Bone marrow (tissue), 2 donors: ENCODE data around the gene HNRNPLL.
A peak's percentile ranks its signal among the peaks of the same experiment; 100 is the strongest.
"Not testable (repeated sequence)": the region's sequence is repeated elsewhere in the genome, so short reads cannot be mapped to it uniquely, and the experiment has no call there.

Experiments used
- DNase-seq, 2 donors: peaks; one replicate each; lab custom pipeline; 2025; lab: John Stamatoyannopoulos, UW

HNRNPLL gene

DNA sequence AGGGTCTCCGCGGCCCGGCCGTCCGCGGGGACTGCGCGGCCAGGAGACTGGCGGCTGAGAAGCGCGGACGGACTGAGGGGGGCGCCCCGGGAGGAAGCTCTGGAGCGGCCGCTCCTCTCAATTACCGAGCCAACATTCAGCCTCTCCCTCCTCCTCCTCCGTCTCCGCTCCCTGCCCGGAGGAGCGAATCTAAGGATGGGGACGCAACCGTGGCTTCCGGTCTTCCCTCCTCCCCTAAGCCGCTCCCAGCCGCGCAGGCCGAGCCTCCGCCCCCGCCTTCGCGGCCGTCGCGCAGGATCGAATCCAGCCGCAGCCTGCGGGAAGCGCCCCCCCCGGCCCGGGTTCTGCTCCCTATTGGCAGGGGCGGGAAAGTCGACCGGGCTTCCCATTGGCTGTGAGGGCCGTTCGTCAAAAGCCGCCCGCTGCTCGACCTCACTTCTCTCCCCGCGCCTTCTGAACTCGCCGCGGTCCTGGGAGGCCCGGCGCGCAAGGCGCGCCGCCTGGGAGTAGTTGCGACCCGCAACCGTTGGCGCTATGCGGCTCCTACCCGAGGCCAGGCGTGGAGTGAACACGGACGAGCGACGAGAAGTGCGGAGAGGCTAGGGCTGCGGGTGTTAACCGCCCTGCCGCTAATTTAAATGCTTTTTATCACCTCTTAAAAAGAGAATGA, at the start of gene HNRNPLL:
HNRNPLL (minus strand) TSS at position 197 of the 670 bp plus-strand sequence. CDS start 302 bp downstream, outside the sequence.
- DNase-seq = peak in 1 of 2 donors; percentile 88

DNA sequence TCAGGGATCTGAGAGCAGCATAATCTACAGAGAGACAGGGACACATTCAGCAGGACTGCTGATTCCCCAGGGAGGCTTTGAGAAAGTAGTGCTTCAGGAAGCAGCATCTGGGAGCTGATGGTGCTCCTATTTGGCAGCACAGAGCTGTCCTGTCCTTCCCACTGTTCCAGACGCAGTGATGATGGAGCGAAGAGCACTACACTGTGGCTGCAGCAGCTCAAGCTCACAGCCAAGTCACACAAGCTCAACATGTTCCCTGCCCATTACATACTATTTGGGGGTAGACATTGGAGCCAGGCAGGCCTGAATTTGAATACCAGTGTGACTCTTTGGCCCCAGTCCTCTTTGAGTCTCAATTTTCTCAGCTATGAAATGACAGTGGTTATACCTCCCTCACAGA, 48.0 kb upstream of the HNRNPLL start:
- DNase-seq = no peak

DNA sequence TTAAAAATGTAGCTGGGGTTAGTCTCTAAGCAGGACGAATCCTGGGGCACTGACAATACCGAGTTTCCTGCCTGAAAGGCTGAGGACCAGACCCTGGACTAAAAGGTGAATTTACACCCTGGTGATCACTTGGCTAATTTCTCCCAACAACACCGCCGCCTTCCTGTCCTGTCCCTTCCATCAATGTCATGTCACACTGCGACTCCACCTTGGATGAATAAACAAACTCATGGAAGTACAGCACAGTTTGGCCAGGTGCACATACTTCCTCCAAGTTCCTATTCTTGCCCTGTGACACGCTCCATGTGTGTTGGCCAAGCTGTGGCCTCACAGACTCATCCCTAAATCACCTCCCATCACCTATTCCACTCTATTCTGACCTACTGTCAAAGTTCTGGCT, 47.3 kb upstream of the HNRNPLL start:
- no peak for DNase-seq

DNA sequence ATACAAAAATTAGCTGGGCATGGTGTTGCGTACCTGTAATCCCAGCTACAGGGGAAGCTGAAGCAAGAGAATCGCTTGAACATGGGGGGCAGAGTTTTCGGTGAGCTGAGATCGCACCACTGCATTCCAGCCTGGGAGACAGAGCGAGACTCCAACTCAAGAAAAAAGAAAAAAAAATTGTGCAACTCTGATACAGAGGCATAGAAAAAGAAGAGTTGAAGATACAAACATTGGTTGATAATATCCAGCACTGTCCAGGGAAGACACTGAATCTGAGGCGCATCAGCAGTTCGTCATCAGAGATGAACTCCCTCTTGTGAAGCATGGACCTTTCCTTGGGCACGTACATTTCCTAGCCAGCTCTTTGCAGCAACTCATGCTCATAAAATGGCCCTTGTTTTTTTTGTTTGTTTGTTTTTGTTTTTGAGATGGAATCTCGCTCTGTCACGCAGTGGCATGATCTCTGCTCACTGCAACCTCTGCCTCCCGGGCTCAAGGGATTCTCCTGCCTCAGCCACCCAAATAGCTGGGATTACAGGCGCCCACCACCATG, 46.5 kb upstream of the HNRNPLL start:
- DNase-seq = no peak

DNA sequence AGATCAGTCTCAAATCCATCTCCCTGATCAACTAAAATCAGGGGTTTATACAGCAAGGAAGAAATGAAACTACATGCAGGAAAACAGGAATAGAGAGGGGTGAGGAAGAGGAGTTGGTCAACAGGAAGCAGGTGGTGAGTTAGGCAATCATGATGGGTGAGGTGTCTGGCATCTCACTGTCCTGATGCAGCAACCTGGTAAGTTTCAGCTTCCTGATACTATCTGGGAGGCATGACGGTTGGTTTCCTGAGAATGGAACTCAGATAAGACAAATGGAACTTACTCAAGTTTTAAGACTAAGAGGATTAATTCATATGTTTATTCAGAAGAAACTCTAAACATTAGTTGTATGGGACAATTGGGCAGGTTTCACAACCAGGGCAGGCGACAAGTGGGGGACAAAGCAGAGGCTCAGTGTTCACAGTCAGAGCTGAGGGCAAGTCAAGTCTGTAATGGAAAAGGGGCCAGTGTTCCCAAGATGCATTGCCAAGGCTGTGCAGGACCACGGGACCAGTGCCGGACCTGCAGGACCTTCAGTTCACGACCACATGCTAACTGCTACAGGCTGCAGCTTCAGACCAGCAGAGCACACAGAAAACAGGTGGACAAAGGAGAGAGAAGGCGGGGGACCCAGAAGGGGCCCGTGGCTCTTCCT, 45.5 kb upstream of the HNRNPLL start:
- DNase-seq = no peak

DNA sequence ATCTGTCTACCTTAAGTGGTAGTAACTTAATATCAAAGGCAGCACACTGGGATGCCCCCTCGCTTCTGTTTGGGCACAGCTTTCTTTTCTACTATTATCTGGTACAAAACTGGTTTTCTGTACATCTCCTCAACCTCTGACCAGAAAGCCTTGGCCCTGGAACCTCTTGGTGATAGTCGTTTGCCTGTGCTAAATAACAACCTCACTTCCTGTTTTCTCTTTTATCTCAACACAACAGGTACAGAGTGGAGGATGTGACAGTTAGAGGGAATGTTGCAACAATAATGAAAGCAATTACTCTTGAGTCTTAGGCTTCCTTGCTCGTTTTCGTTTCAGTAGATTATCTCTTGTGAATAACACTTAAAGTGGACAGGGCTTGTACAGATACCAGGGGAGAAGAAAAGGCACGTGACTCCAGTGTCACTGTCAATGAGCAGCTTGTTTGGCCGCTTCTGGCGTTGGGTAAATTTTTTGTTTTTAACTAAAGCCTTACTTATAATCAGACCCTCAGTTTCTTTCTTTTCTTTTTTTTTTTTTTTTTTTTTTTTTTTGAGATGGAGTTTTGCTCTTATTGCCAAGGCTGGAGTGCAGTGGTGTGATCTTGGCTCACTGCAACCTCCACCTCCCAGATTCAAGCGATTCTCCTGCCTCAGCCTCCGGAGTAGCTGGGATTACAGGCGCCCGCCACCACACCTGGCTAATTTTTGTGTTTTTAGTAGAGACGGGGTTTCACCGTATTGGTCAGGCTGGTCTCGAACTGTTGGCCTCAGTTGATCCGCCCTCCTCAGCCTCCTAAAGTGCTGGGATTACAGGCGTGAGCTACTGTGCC, 41.2 kb upstream of the HNRNPLL start:
- DNase-seq = not testable (repeated sequence)

DNA sequence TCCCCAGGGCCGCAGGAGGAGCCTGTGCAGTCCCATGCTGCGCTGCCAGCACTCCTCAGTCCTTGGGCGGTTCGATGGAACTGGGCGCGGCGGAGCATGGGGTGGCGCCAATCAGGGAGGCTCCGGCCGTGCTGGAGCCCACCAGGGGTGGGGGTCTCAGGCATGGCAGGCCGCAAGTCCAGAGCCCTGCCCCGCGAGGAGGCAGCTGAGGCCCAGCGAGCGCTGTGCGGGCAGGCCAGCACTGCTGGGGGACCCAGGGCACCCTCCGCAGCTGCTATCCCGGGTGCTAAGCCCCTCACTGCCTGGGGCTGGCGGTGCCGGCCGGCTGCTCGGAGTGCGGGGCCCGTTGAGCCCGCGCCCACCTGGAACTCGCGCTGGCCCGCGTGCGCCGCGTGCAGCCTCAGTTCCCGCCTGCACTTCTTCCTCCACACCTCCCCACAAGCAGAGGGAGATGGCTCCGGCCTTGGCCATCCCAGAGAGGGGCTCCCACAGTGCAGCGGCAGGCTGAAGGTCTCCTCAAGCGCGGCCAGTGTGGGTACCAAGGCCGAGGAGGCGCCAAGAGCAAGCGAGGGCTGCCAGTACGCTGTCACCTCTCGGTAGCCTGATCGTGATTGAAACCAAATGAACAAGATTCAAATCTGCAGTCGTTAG, 40.4 kb upstream of the HNRNPLL start:
- no peak for DNase-seq

DNA sequence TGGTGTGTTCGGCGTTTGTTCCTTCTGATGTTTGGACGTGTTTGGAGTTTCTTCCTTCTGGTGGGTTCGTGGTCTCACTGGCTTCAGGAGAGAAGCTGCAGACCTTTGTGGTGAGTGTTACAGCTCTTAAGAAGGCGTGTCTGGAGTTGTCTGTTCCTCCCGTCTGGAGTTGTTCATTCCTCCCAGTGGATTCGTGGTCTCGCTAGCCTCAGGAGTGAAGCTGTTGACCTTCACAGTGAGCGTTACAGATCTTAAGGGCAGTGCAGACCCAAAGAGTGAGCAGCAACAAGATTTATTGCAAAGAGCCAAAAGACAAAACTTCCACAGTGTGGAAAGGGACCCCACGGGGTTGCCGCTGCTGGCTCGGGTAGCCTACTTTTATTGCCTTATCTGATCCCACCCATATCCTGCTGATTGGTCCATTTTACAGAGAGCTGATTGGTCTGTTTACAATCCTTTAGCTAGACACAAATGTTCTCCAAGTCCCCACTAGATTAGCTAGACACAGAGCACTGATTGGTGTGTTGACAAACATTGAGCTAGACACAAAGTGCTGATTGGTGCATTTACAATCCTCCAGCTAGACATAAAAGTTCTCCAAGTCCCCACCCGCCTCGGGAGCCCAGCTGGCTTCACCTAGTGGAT, 39.8 kb upstream of the HNRNPLL start:
- DNase-seq = not testable (repeated sequence)

DNA sequence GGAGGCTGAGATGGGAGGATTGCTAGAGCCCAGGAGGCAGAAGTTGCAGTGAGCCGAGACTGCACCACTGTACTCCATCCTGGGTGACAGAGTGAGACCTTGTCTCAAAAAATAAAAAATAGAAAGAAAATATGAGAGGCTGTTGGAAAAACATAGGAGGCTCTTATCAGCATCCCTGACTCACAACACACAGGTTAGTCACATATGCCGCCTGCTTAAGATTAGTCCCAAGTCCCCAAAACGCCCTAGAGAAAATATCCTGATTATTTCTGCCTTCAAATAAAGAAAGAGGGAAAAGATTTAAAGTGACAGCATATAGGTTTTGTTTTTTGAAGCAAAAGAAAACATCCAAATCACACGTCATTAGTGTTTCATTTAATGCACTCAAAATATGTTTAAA, 33.3 kb upstream of the HNRNPLL start:
- no peak for DNase-seq

DNA sequence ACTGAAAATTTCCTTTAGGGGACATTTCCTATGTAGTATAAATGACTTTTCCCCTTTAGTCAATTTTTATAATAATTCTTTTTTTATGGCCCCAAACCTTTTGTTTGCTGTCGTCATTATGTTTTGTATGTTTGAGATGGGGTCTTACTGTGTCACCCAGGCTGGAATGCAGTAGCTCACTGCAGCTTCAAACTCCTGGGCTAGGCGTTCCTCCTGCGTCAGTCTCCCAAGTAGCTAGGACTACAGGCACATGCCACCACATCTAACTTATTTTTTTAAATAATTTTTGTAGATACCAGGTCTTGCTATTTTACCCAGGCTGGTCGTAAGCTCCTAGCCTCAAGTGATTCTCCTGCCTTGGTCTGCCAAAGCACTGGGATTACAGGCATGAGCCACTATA, 32.4 kb upstream of the HNRNPLL start:
- no peak for DNase-seq

DNA sequence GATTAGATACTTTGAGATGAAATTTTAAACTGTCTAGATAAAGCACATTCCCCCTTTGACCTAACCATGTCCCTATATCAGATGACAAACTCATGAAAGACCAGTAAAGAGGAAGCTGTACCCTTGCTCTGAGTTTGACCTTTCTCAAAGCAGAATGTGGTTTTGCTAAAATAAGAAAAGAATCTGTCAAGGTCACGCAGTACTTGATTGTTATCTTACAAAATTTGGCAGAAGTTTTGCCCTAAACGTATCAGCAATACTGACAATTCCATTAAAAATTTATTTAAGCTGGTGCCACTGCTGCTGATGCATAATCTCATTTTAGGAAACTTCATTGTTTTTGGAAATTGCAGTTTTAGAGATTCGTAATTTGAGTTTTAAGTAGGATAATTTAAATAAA, 32.0 kb upstream of the HNRNPLL start:
- peak in 1 of 2 donors; percentile 28 for DNase-seq

DNA sequence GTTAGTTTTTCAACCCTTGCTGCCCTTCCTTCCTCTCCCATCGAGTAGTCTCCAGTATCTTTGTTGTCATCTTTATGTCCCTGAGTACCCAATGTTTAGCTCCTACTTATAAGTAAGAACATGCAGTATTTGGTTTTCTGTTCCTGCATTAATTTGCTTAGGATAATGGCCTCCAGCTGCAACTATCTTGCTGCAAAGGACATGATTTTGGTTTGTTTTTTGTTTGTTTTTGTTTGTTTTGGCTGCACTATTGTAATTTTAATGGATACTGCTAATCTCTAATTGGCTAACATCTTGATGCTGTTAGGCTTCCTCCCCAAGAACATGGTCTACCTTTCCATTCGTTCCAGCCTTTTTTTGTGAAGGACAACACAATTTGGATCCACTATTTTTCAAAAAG, 31.2 kb upstream of the HNRNPLL start:
- no peak for DNase-seq

DNA sequence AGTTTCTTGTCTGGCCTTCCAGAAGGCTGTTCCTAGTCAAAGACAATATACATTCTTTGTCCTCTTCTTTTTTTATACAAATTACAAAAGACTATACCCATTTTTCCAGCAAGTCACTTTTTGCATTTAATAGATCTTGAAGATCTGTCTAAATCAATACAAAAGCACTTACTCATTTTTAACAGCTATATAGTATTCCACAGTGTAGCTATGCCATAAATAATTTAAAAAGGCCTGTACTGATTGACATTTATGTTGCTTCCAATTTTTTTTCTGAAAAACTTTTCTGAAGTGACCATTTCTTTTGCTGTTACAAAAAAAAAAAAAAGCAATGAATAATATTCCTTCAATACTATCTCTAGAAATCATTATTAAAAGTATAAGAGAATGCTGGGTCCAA, 30.3 kb upstream of the HNRNPLL start:
- no peak for DNase-seq

DNA sequence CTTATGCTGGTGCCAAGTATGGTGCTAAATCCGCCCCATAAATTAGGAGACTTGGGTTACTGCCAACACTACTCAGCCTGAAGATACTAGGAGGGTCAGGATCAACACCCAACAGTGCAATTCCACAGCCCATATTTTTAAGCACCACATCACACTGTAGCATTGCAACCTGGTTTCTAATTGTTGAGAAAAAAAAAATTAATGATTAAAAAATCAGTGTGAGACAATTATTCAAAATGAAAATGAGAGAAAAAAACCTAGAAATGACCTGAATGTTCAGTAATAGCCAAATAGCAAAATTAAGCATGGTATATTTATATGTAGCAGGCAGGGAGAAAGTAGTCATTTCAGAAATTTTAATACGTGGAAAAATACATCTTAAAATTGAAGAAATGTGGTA, 29.2 kb upstream of the HNRNPLL start:
- DNase-seq = no peak

DNA sequence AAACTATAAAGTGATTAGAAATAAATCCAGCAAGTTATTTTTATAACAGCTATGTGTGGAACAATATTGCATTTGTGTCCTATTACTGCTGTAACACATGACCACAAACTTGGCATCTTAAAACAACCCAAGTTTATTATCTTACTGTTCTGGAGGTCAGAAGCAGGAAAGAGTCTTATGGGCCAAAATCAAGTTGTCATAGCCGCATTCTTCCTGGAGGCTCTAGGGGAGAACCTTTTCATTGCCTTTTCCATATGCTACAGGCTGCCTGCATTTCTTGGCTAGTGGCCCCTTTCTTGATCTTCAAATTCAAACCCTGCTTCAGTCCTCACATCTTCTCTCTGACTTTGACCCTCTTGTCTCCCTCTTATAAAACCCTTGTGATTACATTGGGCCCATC, 27.0 kb upstream of the HNRNPLL start:
- no peak for DNase-seq

DNA sequence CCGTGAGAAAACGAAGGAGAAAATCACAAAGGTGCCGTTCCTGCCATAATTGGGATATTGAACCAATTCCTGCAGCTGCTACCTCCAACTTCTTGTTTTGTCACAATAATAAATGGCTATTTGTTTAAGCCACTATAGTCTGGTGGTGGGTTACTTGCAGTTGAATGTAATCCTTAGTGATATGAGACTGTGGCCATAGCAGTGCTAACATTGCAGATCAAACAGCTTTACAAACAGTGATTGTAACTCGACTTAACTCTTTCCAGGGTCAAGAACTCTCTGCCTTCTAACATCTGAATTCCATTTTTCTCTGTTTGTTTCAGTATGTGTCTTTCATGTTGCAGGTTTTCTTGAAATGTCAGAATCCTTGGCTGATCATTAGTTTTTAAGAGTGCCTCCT, 24.7 kb upstream of the HNRNPLL start:
- no peak for DNase-seq

DNA sequence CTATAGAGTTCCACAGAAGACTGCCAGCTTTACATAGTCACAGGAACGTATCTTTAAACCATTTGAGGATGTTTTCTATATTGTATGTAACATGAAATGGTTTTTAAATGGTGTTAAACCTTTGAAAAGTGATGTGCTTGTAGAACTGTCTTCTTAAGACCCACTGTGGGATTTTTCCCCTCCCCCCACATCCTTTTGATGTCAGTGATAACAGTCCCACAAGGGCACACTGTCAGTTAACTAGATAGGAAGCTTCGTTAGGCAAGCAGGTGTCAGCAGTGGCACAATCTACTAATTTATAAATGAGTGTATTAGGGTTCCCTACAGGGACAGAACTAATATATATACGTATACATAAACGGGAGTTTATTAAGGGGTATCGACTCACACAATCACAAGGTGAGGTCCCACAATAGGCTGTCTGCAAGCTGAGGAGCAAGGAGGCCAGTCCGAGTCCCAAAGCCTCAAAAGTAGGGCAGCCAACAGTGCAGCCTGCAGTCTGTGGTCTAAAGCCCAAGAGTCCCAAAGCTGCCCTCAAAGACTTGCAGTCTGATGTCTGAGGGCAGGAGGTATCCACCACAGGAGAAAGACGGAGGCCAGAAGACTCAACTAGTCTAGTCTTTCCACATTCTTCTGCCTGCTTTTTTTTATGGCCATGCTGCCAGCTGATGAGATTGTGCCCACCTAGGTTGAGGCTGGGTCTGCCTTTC, 23.8 kb upstream of the HNRNPLL start:
- DNase-seq = no peak

DNA sequence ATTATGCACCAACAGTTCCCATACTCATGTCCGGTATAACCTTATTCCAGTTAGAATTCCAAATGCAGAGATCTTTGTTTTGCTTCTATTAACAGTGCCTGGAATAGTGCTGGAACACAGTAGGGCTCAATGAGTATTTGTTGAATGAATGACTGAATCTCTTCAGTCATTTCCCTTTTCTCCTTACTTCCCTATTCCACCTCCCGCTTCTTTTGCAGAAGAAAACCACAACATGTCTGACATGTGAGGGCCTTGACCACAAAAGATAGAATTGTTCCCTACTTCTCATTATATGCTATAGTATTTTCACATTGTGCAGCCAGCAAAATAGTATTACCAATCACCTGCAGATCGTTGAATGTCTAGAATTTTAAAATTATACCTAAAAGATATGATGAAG, 19.5 kb upstream of the HNRNPLL start:
- DNase-seq = peak in 1 of 2 donors; percentile 82

DNA sequence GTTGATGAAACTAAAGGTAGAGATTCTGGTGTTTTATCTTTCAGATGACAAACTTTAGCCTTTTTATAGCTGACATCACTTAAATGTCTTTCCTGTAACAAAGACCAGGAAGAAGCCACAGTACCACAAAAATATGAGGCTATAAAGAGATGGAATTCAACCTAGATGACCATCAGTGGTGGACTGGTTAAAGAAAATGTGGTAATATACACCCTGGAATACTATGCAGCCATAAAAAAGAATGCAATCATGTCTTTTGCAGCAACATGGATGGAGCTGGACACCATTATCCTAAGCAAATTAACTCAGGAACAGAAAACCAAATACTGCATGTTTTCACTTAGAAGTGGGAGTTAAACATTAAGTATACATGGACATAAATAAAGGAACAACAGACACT, 18.3 kb upstream of the HNRNPLL start:
- no peak for DNase-seq

DNA sequence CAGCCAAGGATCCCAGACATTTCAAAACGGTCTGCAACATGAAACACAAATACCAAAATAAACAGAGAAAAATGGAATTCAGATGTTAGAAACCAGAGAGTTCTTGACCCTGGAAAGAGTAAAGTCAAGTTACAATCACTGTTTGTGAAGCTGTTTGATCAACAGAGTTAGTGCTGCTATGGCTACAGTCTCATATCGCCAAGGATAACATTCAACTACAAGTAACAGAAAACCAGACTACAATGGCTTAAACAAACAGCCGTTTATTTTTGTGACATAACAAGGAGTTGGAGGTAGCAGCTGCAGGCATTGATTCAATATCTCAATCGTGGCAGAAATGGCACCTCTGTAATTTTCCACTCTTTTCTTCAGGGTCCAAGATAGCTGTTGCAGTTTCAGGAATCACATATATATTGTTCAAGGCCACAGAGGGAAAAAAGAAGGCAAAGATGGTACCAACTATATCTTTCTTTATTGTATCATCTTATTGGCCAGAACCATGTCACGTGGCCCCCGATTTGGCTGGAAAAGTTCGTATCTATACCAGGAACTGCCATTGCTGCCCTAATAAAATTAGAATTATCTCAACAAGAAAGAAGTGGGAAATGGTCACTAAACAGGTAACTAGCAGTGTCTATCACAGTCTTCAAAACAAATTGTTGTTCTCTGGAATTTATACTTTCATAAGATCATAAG, 17.7 kb upstream of the HNRNPLL start:
- DNase-seq = no peak
